Measurements from ENCODE around the gene CHRND. TPM values are rescaled to one million over a fixed set of nuclear protein-coding genes. Genes with fewer than 3 reads are reported as not detected.

The CHRND gene
- total and polyA plus RNA-seq, 2 of the 13 experiments (the other 11 are each of a cell fraction or from before 2014, with no cell fraction given) = 0.18 TPM; not detected in 1

DNA sequence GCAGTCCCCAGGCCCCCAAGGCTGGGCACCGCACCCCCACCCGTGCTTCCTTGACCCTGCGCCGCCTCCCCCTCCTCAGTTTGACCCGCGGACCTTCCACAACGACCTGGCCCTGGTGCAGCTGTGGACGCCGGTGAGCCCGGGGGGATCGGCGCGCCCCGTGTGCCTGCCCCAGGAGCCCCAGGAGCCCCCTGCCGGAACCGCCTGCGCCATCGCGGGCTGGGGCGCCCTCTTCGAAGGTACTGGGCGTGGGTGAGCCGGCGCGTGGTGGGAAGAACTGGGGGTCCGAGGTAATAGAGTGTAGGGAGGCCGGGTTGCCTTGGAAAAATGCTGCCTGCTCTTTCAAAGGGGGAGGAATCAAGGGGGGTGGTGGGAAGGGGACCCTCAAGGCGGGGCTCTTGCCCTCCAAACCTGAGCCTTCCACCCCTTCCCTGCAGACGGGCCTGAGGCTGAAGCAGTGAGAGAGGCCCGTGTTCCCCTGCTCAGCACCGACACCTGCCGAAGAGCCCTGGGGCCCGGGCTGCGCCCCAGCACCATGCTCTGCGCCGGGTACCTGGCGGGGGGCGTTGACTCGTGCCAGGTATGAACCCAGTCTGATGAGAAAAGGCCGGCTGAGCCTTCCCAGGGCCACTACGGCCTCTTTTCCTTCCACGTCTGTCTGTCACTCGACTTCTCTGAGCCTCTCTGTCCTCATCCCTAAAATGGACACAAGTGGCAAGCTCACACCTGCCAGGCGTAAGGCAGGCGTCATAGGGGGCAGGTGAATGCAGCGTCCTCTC lies 3.1 kb upstream of the CHRND start:
- no peaks in the 10 kb centered on the region for H4K20me1 ChIP-seq (ENCODE audit: insufficient read depth, low read length)
- 0 out of 2 replicates have a peak overlapping the region, but pooled peaks have one; percentile 37 for H3K4me2 ChIP-seq (ENCODE audit: low read depth, low read length)
- FAIRE-seq (no peak), ATAC-seq (no peak), DNase-seq (ENCODE audit: low spot score) (no peak)
- H3K27ac ChIP-seq (ENCODE audit: extremely low read length, insufficient read depth, low read length) = no peak overlapping the region
- intact Hi-C loops (cut with micrococcal nuclease; ENCODE audit: unreplicated experiment) = loop anchor here (5.0 to 10.0 kb wide), 3 partner anchors 46 to 618 kb away; no protein-coding TSS in a partner anchor
- no peaks in the 10 kb centered on the region for H3K36me3 ChIP-seq (replicated peaks in 1 of 2; ENCODE audit: control insufficient read depth in 1 of 2, insufficient read depth in 2 of 2, low read length in 2 of 2)
- BruUV-seq (replicated peaks) = no TSS peak
- H3K79me2 ChIP-seq (ENCODE audit: insufficient read depth, low read length) = no peaks in the 10 kb centered on the region
- in situ Hi-C loops (cut with HindIII; ENCODE audit: extremely low pct_ligation_motif_present, low pct_unique_long_range_greater_than_20kb) = no loop called here
- H3K4me1 ChIP-seq (ENCODE audit: insufficient read depth, low read length) = peaks cover 35% of the 10 kb centered on the region
- ChIA-PET CTCF (ENCODE audit: low intra/inter-chr PET ratio, low total read pairs) (interaction anchor here (1.1 to 1.5 kb wide), 2 partner anchors 43 to 82 kb away, joined by 3 to 6 read pairs; no protein-coding TSS in a partner anchor), POLR2A (interaction anchor here (1.0 kb wide), 1 partner anchor 28 kb away, joined by 4 read pairs; the partner anchor contains the start of genes EIF4E2 and TIGD1)
- H3K9me3 ChIP-seq (ENCODE audit: low read length) = no peaks in the 10 kb centered on the region
- peaks cover 30 to 85% of the 10 kb centered on the region in 2 experiments for H3K27me3 ChIP-seq (ENCODE audit: control insufficient read depth in 1 of 2, insufficient read depth in 2 of 2, low read length in 2 of 2)
- TF ChIP-seq, protein P1, sequence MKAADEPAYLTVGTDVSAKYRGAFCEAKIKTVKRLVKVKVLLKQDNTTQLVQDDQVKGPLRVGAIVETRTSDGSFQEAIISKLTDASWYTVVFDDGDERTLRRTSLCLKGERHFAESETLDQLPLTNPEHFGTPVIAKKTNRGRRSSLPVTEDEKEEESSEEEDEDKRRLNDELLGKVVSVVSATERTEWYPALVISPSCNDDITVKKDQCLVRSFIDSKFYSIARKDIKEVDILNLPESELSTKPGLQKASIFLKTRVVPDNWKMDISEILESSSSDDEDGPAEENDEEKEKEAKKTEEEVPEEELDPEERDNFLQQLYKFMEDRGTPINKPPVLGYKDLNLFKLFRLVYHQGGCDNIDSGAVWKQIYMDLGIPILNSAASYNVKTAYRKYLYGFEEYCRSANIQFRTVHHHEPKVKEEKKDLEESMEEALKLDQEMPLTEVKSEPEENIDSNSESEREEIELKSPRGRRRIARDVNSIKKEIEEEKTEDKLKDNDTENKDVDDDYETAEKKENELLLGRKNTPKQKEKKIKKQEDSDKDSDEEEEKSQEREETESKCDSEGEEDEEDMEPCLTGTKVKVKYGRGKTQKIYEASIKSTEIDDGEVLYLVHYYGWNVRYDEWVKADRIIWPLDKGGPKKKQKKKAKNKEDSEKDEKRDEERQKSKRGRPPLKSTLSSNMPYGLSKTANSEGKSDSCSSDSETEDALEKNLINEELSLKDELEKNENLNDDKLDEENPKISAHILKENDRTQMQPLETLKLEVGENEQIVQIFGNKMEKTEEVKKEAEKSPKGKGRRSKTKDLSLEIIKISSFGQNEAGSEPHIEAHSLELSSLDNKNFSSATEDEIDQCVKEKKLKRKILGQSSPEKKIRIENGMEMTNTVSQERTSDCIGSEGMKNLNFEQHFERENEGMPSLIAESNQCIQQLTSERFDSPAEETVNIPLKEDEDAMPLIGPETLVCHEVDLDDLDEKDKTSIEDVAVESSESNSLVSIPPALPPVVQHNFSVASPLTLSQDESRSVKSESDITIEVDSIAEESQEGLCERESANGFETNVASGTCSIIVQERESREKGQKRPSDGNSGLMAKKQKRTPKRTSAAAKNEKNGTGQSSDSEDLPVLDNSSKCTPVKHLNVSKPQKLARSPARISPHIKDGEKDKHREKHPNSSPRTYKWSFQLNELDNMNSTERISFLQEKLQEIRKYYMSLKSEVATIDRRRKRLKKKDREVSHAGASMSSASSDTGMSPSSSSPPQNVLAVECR (CRISPR knock-in tag; IDR thresholded peaks at IDR 0.05; ENCODE audit: borderline replicate concordance) = 0 out of 2 replicates have a peak, but pooled peaks have one; percentile 0
- no peak for TF ChIP-seq MAFK (conservative IDR thresholded peaks at IDR 0.05 in 1 of 2, IDR thresholded peaks at IDR 0.05 in 1 of 2; ENCODE audit: low read length in 2 of 2)
- TF ChIP-seq ZNF776 (CRISPR knock-in tag; IDR thresholded peaks at IDR 0.05) = no peak
- no peak for TF ChIP-seq ZNF484 (CRISPR knock-in tag; IDR thresholded peaks at IDR 0.05; ENCODE audit: borderline replicate concordance, low read depth)
- TF ChIP-seq, protein P2, sequence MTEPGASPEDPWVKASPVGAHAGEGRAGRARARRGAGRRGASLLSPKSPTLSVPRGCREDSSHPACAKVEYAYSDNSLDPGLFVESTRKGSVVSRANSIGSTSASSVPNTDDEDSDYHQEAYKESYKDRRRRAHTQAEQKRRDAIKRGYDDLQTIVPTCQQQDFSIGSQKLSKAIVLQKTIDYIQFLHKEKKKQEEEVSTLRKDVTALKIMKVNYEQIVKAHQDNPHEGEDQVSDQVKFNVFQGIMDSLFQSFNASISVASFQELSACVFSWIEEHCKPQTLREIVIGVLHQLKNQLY (CRISPR knock-in tag; IDR thresholded peaks at IDR 0.05) = no peak
- TF ChIP-seq ZNF326 (CRISPR knock-in tag; IDR thresholded peaks at IDR 0.05; ENCODE audit: borderline replicate concordance) = no peak
- no peak for TF ChIP-seq ZNF777 (CRISPR knock-in tag; IDR thresholded peaks at IDR 0.05)
- TF ChIP-seq ZNF761 (CRISPR knock-in tag; conservative IDR thresholded peaks at IDR 0.05) = 0 out of 2 replicates have a peak, but pooled peaks have one; percentile 4
- no peak for TF ChIP-seq ZNF282 (IDR thresholded peaks at IDR 0.05; ENCODE audit: partially characterized antibody)
- no peak for TF ChIP-seq REXO4 (CRISPR knock-in tag; IDR thresholded peaks at IDR 0.05; ENCODE audit: borderline replicate concordance)
- TF ChIP-seq ZNF83 (CRISPR knock-in tag; IDR thresholded peaks at IDR 0.05; ENCODE audit: borderline replicate concordance) = no peak
- TF ChIP-seq ZKSCAN8 (CRISPR knock-in tag; IDR thresholded peaks at IDR 0.05; ENCODE audit: borderline replicate concordance) = no peak
- TF ChIP-seq ZNF629 (CRISPR knock-in tag; conservative IDR thresholded peaks at IDR 0.05) = peak; percentile 68; the same call in 1 of the 2 replicates
- no peak for TF ChIP-seq RFX1 (IDR thresholded peaks at IDR 0.05)
- H3K9ac ChIP-seq (ENCODE audit: insufficient read depth, low read depth, low read length) = no peak overlapping the region
- WGBS (ENCODE audit: low lambda C conversion rate) = 37% methylated on average over 38 of the region's 46 CpGs
- H2AFZ ChIP-seq (ENCODE audit: low read length) = no peak overlapping the region
- H3K4me3 ChIP-seq (replicated peaks in 1 of 3; ENCODE audit: insufficient read depth in 1 of 3, low read depth in 2 of 3, low read length in 3 of 3) = peak overlapping the region in 2 of 3 experiments; percentile 50 to 73; a peak in 1 of 6 replicates
